Choroid plexus epithelial cell (primary cell): Measurements from ENCODE around the gene BCL7A.

Experiments
- DNase-seq: peaks from one replicate; pipeline ENCODE4 v3.0.0-alpha.2; 2010; ENCODE audit warnings: low read depth
- H3K4me3 ChIP-seq: 2 replicates; pipeline ENCODE4 v1.5.1; 2011; ENCODE audit warnings: low read depth, mild to moderate bottlenecking, control low read depth, low read length, moderate library complexity
- TF ChIP-seq, protein P1 (sequence below): conservative IDR thresholded peaks from 2 replicates; pipeline ENCODE4 v1.5.1; 2011; ENCODE audit warnings: low read depth, mild to moderate bottlenecking, control low read depth, inconsistent platforms, low read length, moderate library complexity

The BCL7A gene

DNA sequence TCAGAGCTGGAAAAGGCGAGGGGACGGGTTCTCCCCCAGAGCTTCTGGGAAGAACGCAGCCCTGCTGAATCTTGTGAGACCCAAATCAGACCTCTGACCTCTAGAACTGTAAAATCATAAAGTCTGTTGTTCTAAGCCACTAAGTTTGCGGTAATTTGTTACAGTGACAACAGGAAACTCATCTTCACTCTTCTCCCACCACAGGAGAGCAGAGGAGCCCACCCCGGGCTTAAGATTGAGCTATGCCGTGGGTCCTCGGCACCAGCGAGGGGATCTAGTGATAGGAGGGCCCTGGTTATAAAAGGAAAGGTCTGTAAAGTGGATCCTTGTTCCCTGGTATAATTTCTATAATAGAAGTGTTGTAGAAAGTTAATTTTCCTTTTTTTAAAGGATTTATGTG lies 64.4 kb downstream of the BCL7A start:
- H3K4me3 ChIP-seq, result no peak overlapping the region
- no peak for DNase-seq
- TF ChIP-seq, protein P1, sequence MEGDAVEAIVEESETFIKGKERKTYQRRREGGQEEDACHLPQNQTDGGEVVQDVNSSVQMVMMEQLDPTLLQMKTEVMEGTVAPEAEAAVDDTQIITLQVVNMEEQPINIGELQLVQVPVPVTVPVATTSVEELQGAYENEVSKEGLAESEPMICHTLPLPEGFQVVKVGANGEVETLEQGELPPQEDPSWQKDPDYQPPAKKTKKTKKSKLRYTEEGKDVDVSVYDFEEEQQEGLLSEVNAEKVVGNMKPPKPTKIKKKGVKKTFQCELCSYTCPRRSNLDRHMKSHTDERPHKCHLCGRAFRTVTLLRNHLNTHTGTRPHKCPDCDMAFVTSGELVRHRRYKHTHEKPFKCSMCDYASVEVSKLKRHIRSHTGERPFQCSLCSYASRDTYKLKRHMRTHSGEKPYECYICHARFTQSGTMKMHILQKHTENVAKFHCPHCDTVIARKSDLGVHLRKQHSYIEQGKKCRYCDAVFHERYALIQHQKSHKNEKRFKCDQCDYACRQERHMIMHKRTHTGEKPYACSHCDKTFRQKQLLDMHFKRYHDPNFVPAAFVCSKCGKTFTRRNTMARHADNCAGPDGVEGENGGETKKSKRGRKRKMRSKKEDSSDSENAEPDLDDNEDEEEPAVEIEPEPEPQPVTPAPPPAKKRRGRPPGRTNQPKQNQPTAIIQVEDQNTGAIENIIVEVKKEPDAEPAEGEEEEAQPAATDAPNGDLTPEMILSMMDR, result no peak

DNA sequence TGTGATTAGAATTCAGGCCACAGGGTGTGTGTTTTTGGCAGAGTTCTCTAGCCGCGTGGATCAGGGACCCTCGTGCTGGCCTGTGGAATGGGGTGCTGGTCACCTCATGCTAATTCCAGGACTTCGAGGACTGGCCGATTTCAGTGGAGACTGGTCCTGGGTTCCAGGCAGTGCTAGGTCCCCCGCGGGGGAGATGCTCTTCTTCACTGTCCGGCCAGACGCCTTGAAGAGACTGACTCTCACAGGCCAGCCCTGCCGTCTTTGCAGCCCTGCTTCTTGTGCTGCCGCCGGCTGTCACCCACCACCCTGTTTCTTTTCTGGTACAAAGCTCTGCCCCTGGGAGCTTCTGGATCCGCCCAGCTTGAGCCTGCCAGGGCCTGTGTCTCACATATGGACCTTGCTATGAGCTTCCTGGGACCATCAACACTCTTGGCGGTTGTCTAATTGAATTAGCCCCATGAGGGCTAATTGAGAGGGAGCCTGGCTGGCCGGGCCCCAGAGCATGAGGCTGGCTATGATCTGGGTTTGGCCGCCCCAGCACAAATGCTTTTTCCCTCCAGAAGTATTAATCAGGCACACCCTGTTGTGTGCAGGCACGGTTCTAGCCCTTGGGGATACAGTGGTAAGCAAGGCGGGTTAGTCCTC lies 65.1 kb downstream of the BCL7A start:
- TF ChIP-seq, protein P1, result no peak
- H3K4me3 ChIP-seq, result no peak overlapping the region
- DNase-seq, result no peak

DNA sequence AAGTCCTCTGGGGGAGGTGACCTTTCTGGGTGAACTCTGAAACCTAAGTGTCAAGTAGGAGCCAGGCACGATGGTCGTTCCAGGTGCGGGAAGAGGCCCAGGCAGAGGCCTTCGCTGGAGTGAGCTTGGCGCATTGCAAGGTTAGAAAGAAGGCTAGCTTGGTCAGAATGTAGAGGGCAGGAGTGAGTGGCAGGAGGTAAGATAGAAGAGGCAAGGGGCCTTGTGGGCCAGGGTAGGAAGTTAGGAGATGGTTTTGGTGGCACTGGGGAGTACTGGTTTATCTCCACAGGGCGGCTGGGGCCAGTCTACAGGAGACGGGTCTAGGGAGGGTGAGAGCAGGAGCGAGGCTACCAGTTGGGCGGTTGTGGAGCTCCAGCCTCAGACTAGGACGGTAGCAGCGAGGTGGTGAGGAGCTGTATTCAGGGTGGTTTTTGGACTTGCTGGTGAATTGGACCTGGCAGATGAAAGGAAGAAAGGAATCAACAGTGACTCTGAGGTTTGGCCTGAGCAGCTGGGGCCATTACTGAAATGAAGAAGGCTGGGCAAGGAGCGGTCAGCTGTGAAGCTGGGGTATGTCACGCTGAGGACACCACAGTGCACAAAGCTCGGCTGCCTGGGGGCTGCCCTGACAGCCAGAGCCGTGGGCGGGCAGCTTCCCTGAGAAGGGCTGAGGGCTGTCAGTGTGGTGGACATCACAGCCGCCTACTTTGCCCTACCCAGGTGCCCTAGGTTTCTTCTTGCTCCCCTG lies 65.9 kb downstream of the BCL7A start:
- no peak overlapping the region for H3K4me3 ChIP-seq
- TF ChIP-seq, protein P1, result no peak
- DNase-seq, result no peak

DNA sequence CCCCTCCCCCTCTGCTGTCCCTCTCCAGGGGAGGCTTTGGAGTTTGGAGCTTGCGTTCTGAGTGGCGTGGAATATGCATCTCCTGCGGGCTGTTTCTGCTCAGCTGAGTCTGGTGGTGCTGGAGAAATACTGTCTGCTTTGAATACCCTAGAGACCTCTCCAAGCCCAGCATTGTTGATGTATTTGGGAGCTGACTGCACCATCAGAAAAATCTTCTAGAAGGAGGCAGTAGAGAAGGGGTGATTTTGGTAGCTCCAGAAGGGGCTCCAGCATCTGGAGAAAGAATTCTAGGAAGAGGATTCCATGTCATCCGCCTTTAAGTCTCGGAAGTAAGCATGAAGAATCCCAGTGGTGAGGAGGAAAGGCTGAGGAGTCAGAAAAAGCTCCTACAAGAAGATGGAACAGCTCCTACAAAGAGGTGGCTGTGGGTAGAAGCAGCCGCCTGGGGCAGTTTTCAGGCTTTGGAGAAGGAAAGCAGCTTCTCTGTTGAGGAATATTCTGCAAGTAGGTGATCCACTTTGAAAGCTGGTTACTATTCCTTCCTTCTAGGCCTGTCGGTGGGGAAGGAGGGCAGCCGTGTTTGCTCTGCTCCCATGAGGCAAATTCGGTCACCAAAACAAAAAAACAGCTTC lies 66.6 kb downstream of the BCL7A start:
- no peak overlapping the region for H3K4me3 ChIP-seq
- DNase-seq, result no peak
- TF ChIP-seq, protein P1, result no peak

DNA sequence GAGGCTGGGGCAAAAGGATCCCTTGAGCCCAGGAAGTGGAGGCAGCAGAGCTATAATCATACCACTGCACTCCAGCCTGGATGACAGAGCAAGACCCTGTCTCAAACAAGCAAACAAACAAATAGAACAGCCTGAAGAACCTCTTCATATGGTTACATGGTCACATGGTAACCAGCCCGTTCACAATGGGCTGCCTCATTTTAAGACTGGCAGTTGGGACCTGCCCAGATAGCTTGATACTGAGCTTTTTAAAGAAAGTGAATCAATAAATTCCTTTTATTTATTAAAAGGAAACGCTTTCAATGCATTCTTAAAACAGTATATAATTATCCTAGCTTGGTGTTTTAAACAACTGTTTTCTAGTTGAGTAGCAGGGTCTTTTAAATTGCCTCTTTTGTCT lies 67.4 kb downstream of the BCL7A start:
- DNase-seq, result no peak
- no peak overlapping the region for H3K4me3 ChIP-seq
- TF ChIP-seq, protein P1, result no peak

DNA sequence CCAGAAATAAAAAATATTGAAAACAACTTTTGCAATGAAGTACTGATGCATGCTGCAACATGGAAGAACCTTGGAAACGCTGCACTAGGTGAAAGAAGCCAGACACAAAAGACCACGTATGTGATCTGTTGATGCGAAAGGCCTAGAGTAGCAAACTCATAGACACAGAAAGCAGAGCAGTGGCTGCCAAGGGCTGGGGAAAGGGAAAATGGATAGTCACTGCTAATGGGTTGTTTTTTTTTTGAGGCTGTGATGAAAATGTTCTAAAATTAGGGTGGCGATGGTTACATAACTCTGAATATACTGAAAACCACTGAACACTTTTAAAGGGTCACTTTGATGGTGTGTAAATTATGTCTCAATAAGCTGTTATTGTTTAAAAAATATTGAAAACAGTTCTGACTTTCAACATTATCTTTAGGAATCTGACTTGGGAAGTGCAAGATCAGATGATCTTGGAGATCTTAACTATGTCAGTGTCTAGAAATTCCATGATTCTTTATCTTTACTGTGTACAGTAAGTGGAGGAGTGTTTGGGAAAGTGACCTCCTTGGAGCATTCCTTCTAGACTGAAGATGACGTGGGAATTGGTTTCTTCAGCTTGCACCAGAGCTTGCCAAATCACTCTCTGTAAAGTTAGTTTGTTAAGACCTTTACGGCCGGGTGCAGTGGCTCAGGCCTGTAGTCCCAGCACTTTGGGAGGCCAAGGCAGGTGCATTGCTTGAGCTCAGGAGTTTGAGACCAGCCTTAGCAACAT lies 69.3 kb downstream of the BCL7A start:
- H3K4me3 ChIP-seq, result no peak overlapping the region
- peak; percentile 95 for DNase-seq
- TF ChIP-seq, protein P1, result no peak
